ENCODE measurements around the gene FASN.
A peak's percentile ranks its signal among the peaks of the same experiment; 100 is the strongest.

Gene FASN

GRCh38 chr17:82037092-82037888 lies 60.7 kb downstream of the FASN start, which contains the start of gene DCXR:
Gene DCXR (minus strand): TSS chr17:82037697. CDS start chr17:82037682, 15 bp downstream.
- DNase-seq: peak; percentile 96

GRCh38 chr17:82036634-82037091 lies 61.4 kb downstream of the FASN start:
- no peak for DNase-seq

GRCh38 chr17:82035956-82036633 lies 61.9 kb downstream of the FASN start:
- no peak for DNase-seq

GRCh38 chr17:82035488-82035887 lies 62.5 kb downstream of the FASN start:
- DNase-seq: no peak

- no peak for DNase-seq
These were observed 63.5 kb downstream of the FASN start for GRCh38 chr17:82034371-82035011.

GRCh38 chr17:82033359-82034085 lies 64.5 kb downstream of the FASN start:
- no peak for DNase-seq

GRCh38 chr17:82031885-82032627 lies 66.0 kb downstream of the FASN start:
- DNase-seq: peak; percentile 21

- no peak for DNase-seq
These were observed 66.6 kb downstream of the FASN start, which contains the start of gene RAC3 for GRCh38 chr17:82031303-82031884. Gene RAC3 (plus strand): TSS chr17:82031678. CDS start chr17:82031762, 84 bp downstream.

- DNase-seq: peak; percentile 79
These were observed 67.3 kb downstream of the FASN start for GRCh38 chr17:82030470-82031302.

- no peak for DNase-seq
These were observed 68.0 kb downstream of the FASN start for GRCh38 chr17:82029990-82030469.

GRCh38 chr17:82029391-82029790 lies 68.6 kb downstream of the FASN start:
- no peak for DNase-seq

GRCh38 chr17:82028966-82029365 lies 69.1 kb downstream of the FASN start:
- no peak for DNase-seq
